ENCODE data around the gene POGZ. TPM values are rescaled to one million over a fixed set of nuclear protein-coding genes. Genes with fewer than 3 reads are reported as not detected.
"Not testable (repeated sequence)": the region's sequence is repeated elsewhere in the genome, so short reads cannot be mapped to it uniquely, and the experiment has no call there.

Gene POGZ
- total RNA-seq, 2 donors from 2014 or later, result 74.9 to 127 TPM

GRCh38 chr1:151399324-151400171 lies 59.7 kb downstream of the POGZ start, which contains the start of gene PSMB4:
TSS of gene PSMB4 (plus strand) at chr1:151399573. CDS start at chr1:151399588, 15 bp downstream.
- Mint-ChIP-seq H3K4me3 (peak within 1 kb of the TSS; percentile 100), H3K36me3 (peaks cover 45% of the 10 kb centered on the region), H3K4me1 (ENCODE audit: low read depth in 2 of 2) (peaks cover 30 to 46% of the 10 kb centered on the region in 2 donors), H3K27ac (peak within 1 kb of the TSS; percentile 99 to 100), H3K27me3 (no peaks in the 10 kb centered on the region), H3K9me3 (no peaks in the 10 kb centered on the region)
- ATAC-seq (peak; percentile 93 to 98), DNase-seq (ENCODE audit: low spot score) (peak; percentile 89)

DNA sequence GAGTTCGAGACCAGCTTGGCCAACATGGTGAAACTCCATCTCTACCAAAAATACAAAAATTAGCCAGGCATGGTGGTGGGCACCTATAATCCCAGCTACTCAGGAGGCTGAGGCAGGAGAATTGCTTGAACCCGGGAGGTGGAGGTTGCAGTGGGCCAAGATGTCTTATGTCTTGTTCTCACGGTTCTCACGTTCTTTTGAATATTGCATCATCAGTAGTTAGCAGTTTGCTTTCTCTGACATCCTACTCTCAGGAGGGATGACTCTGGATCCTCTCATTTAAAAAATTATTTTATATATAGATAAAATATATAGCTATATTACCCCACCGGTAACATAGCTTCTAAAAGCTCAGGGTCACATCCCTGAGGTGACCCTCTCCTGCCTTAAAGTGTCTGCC lies 63.0 kb downstream of the POGZ start:
- not testable (repeated sequence) for ATAC-seq; H3K4me3 Mint-ChIP-seq; H3K27ac Mint-ChIP-seq; H3K27me3 Mint-ChIP-seq; H3K9me3 Mint-ChIP-seq; DNase-seq (ENCODE audit: low spot score)
- Mint-ChIP-seq H3K4me1 (ENCODE audit: low read depth in 2 of 2) (peaks cover 23 to 27% of the 10 kb centered on the region in 2 donors), H3K36me3 (peaks cover 22% of the 10 kb centered on the region)

DNA sequence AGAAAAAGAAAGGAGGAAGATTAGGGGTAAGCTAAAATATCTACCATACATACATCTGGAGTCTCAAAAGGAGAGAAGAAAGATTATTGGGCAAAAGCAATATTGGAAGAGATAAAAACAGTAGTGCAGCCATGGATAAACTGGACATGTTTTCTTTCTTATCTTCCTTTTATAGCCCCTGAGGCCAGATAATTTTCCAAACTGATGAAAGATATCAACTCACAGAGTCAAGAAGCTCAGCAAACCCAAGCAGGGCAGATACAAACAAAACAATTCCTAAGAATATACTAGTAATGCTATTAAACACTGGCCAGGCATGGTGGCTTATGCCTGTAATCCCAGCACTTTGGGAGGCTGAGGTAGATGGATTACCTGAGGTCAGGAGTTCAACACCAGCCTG lies 65.7 kb downstream of the POGZ start:
- Mint-ChIP-seq H3K4me1 (ENCODE audit: low read depth in 2 of 2) (peaks cover 2 to 5% of the 10 kb centered on the region in 2 donors), H3K4me3 (no peak overlapping the region), H3K27ac (no peak overlapping the region), H3K36me3 (no peaks in the 10 kb centered on the region), H3K27me3 (peaks cover 0 to 5% of the 10 kb centered on the region in 2 donors), H3K9me3 (no peaks in the 10 kb centered on the region)
- DNase-seq (ENCODE audit: low spot score) (no peak), ATAC-seq (no peak)

DNA sequence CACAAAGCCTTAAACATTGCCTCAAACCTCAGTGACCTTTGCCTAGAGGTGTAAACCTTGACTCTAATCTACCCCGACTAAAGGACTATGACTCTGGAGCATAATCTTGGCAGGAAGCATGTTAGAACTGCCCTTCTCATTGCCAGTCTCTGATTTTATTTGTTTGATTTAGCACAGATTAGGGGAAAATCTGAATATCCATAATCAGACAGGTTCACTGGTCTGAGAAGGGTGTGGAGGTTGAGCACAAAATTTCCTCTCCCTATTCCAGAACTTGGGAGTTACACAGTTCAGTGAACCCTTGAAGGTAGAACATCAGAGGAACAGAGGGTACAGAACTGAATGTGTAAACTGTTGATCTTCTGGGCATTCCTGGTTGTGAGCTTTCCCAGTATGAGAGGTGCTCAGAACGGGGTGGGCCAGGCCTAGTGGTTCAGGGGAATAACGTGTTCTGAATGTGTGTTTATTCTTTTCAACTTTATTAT lies 68.2 kb downstream of the POGZ start:
- ATAC-seq (no peak), DNase-seq (ENCODE audit: low spot score) (no peak)
- Mint-ChIP-seq H3K36me3 (no peaks in the 10 kb centered on the region), H3K27me3 (peaks cover 0 to 5% of the 10 kb centered on the region in 2 donors), H3K9me3 (no peaks in the 10 kb centered on the region), H3K4me1 (ENCODE audit: low read depth in 2 of 2) (no peaks in the 10 kb centered on the region), H3K4me3 (no peak overlapping the region), H3K27ac (no peak overlapping the region)

GRCh38 chr1:151390221-151391078 lies 68.8 kb downstream of the POGZ start:
- H3K27me3 Mint-ChIP-seq, H3K4me3 Mint-ChIP-seq, ATAC-seq: not testable (repeated sequence)

DNA sequence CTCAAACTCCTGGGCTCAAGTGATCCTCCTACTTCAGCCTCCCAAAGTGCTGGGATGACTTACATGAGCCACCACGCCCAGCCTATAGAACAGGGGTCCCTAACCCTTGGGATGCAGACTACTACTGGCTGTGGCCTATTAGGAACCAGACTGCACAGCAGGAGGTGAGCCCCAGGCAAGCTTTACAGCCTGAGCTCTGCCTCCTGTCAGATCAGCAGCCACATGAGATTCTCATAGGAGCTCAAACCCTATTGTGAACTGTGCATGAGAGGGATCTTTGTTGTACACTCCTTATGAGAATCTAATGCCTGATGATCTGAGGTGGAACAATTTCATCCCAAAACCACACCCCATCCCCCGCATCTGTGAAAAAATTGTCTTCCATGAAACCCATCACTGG lies 73.3 kb downstream of the POGZ start:
- no peak overlapping the region for H3K4me3 Mint-ChIP-seq
- no peaks in the 10 kb centered on the region for H3K9me3 Mint-ChIP-seq
- H3K36me3 Mint-ChIP-seq, result no peaks in the 10 kb centered on the region
- H3K27me3 Mint-ChIP-seq, result no peaks in the 10 kb centered on the region
- ATAC-seq, result no peak
- H3K27ac Mint-ChIP-seq, result no peak overlapping the region
- H3K4me1 Mint-ChIP-seq (ENCODE audit: low read depth in 2 of 2), result no peaks in the 10 kb centered on the region
- DNase-seq (ENCODE audit: low spot score), result no peak

More at GRCh38 chr1:151390221-151391078, 68.8 kb downstream of the POGZ start:
- H3K9me3 Mint-ChIP-seq; H3K36me3 Mint-ChIP-seq; H3K27ac Mint-ChIP-seq; DNase-seq (ENCODE audit: low spot score); H3K4me1 Mint-ChIP-seq (ENCODE audit: low read depth in 2 of 2): not testable (repeated sequence)

- Mint-ChIP-seq H3K4me1 (ENCODE audit: low read depth in 2 of 2) (no peaks in the 10 kb centered on the region), H3K27ac (no peak overlapping the region), H3K36me3 (no peaks in the 10 kb centered on the region), H3K27me3 (no peaks in the 10 kb centered on the region), H3K9me3 (no peaks in the 10 kb centered on the region), H3K4me3 (no peak overlapping the region)
- ATAC-seq, result no peak
- no peak for DNase-seq (ENCODE audit: low spot score)
Measured at GRCh38 chr1:151384584-151384983, 74.7 kb downstream of the POGZ start.

DNA sequence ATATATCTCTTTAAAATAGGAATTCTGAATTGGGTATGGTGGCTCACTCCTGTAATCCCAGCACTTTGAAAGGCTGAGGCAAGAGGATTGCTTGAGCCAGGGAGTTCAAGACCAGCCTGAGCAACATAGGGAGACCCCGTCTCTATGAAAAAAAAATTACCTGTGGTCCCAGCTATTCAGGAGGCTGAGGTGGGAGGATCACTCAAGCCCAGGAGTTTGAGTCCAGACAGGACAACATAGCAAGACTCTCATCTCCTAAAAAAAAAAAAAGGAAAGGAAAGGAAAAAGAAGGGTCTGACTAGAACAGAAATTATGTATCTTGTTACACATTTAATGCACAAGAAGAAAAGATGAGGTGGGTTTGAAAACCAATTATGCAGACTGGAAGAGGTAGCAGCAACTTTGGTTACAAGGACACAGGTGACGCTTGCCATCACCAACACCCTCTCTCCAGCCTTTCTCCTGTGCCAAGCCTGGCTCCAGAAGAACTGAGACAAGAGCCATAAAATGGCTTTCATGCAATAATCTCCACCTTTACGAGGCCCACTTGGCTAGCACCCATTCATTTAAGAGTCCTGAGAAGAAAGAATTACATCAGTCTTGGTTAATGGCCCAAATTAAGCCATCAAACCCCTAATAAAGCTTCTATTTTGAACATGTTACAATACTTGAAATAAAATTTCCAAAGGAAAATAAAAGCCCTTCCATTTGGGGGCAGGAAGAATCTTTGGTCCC lies 82.0 kb downstream of the POGZ start:
- Mint-ChIP-seq H3K27ac (no peak overlapping the region), H3K4me3 (no peak overlapping the region), H3K9me3 (no peaks in the 10 kb centered on the region), H3K36me3 (no peaks in the 10 kb centered on the region), H3K4me1 (ENCODE audit: low read depth in 2 of 2) (no peaks in the 10 kb centered on the region), H3K27me3 (peaks cover 0 to 3% of the 10 kb centered on the region in 2 donors)
- no peak for ATAC-seq
- DNase-seq (ENCODE audit: low spot score), result no peak

GRCh38 chr1:151373196-151373595 lies 86.1 kb downstream of the POGZ start:
- H3K27me3 Mint-ChIP-seq, result peaks cover 0 to 3% of the 10 kb centered on the region in 2 donors
- no peaks in the 10 kb centered on the region for H3K4me1 Mint-ChIP-seq (ENCODE audit: low read depth in 2 of 2)
- no peaks in the 10 kb centered on the region for H3K9me3 Mint-ChIP-seq
- no peak overlapping the region for H3K4me3 Mint-ChIP-seq
- no peak overlapping the region for H3K27ac Mint-ChIP-seq
- H3K36me3 Mint-ChIP-seq, result no peaks in the 10 kb centered on the region
- ATAC-seq, result no peak
- no peak for DNase-seq (ENCODE audit: low spot score)

DNA sequence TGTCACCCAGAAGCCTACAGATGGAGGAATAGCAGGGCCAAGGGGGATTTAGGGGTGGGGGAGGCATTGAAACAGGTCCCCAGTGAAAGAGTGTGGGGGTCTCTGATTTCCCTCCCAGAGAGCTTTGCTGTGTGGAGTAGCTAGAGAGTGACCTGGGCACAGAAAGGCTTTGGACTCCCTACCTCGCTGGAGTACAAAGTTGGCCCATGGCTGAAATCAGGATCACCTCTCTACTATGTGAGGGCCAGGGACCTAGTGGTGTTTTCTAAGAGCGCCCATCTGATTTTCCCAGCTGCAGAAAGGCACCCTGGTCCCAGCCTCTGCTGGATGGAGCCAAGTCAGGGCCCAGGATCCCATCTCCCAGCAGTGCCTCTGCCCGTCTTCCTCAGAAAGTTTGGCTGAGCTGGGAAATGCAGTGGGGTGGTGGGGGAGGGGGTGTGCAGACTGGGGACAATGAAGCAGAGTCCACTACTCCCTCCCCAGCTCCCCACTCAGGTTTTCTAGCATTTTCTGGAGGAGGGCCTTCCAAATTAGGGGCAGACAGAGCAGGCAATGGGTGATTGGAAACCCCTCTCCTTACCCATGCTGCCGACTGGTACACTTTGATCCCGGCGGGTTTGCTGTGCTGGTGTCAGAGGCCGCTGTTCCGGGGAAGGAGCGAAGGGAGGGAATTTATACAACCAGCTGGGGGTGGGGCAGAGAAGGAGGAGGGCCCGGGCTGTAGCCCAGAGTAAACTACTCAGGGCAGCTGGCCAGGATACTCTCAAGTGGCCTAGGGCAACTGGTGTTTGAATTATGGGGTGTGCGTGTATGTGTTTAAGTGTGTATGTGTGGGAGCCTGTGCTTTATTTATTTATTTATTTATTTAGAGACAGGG lies 87.0 kb downstream of the POGZ start, which contains the start of gene SELENBP1:
Gene SELENBP1 (minus strand): TSS at position 648 of the 877 bp plus-strand sequence. CDS start 64 bp downstream, at position 584.
- Mint-ChIP-seq H3K4me1 (ENCODE audit: low read depth in 2 of 2) (no peaks in the 10 kb centered on the region), H3K36me3 (no peaks in the 10 kb centered on the region), H3K27ac (no peak within 1 kb of the TSS), H3K27me3 (peaks cover 0 to 3% of the 10 kb centered on the region in 2 donors), H3K9me3 (no peaks in the 10 kb centered on the region), H3K4me3 (no peak within 1 kb of the TSS)
- ATAC-seq (no peak), DNase-seq (ENCODE audit: low spot score) (no peak)

DNA sequence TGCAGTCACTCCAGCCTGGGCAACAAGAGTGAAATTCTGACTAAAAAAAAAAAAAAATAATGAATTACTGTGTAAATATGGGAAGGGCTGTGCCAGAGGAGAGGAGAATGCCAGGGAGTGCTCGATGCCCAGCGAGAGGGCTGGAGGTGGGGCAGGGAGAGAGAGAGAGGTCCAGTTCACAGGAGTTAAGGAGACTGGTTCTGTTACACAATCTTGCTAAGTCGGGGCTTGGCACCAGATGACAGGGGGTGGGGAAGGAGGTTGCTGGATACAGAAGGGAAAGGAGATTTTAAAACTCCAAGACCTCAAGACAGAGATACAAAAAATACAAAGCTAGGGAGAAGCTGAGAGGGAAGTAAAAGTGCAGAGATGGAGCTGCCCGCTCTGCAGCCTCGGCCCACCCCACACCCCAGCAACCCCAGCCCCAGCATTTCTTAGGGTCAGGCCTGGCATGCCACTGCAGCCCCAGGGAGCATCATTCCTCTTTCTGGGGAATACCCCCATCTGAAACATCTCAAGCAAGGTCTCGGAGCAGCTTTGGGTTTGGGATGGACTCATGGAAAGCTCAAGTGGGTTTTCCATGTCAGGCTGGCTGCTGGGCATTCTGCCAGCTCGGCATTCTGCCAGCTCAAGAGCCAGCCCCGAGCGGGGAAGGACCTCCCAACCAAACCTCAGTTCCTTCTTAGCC lies 87.8 kb downstream of the POGZ start:
- Mint-ChIP-seq H3K4me1 (ENCODE audit: low read depth in 2 of 2) (no peaks in the 10 kb centered on the region), H3K27ac (no peak overlapping the region), H3K36me3 (no peaks in the 10 kb centered on the region), H3K9me3 (no peaks in the 10 kb centered on the region), H3K27me3 (peaks cover 0 to 3% of the 10 kb centered on the region in 2 donors), H3K4me3 (no peak overlapping the region)
- ATAC-seq (no peak), DNase-seq (ENCODE audit: low spot score) (no peak)

DNA sequence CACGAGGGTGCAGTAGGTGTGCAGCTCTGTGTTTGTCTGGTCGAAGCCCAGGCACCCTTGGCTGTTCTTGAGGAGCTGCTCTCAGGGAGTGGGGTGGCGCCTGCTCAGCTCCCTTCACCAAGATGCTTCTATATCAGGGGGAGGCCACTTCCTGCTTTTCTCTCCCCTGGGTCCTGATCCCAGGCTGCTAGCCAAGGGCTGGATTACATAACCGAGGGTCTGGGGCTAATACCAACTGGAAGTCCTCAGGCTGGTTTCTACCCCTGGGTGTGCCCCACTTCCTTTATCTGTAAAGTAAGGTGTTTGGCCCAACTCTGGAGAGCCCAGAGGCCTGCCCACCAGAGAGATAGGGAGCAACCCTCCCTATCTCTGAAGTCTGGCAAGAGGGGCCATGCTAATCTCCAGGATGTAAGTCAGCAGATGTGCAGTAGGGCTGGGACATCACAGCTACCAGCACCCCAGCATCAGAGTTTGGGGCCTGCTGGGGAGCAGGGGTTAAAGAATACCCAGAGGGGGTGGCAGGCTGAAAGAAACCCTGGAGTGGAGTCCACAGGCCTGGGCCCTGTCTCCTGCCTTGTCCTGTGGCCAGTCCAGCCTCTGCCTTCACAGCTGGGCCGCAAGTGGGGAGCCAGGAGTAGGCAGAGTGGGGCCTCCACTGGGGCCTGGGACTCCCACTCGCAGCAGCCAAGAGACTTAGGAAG lies 88.9 kb downstream of the POGZ start:
- ATAC-seq (no peak), DNase-seq (ENCODE audit: low spot score) (no peak)
- H3K4me3 Mint-ChIP-seq, result no peak overlapping the region
- H3K4me1 Mint-ChIP-seq (ENCODE audit: low read depth in 2 of 2), result no peaks in the 10 kb centered on the region
- H3K27me3 Mint-ChIP-seq, result no peaks in the 10 kb centered on the region
- no peaks in the 10 kb centered on the region for H3K36me3 Mint-ChIP-seq
- H3K27ac Mint-ChIP-seq, result no peak overlapping the region
- H3K9me3 Mint-ChIP-seq, result no peaks in the 10 kb centered on the region

Measured in natural killer cell treated with Interleukin-12 subunit alpha and Interleukin-12 subunit beta and Interleukin-15 and Interleukin-18, amount 100 ng/mL, for 72 hours (primary cell).